HG02981 (cell line): ENCODE results near the gene DMAP1.
"Not testable (repeated sequence)": the region's sequence is repeated elsewhere in the genome, so short reads cannot be mapped to it uniquely, and the experiment has no call there.

Experiments
- ATAC-seq: cut with Tn5 transposase; IDR thresholded peaks from one replicate; pipeline ENCODE4 v1.9.1; 2021; ENCODE audit warnings: mild to moderate bottlenecking, moderate library complexity; ENCODE audit not compliant: unreplicated experiment

Gene DMAP1

GRCh38 chr1:44213222-44214112 lies at the start of gene DMAP1:
Gene DMAP1, plus strand, starts transcription at chr1:44213471. Its CDS starts 283 bp downstream, at chr1:44213754.
- ATAC-seq = peak; percentile 60

GRCh38 chr1:44168520-44169098 lies 44.7 kb upstream of the DMAP1 start:
- ATAC-seq = no peak

GRCh38 chr1:44170281-44170823 lies 42.9 kb upstream of the DMAP1 start:
- no peak for ATAC-seq

- ATAC-seq = no peak
Observed at GRCh38 chr1:44174630-44175029, 38.6 kb upstream of the DMAP1 start.

GRCh38 chr1:44200336-44200735 lies 12.9 kb upstream of the DMAP1 start:
- no peak for ATAC-seq

GRCh38 chr1:44206545-44206944 lies 6.7 kb upstream of the DMAP1 start:
- not testable (repeated sequence) for ATAC-seq

GRCh38 chr1:44208226-44208625 lies 5.0 kb upstream of the DMAP1 start:
- no peak for ATAC-seq

GRCh38 chr1:44210595-44210994 lies 2.7 kb upstream of the DMAP1 start:
- no peak for ATAC-seq

- ATAC-seq = no peak
Observed at GRCh38 chr1:44212355-44213221, 683 bp upstream of the DMAP1 start.

- ATAC-seq = no peak
Observed at GRCh38 chr1:44217809-44218410, 4.6 kb downstream of the DMAP1 start.

GRCh38 chr1:44218503-44219300 lies 5.4 kb downstream of the DMAP1 start:
- ATAC-seq = no peak

GRCh38 chr1:44219301-44219626 lies 6.0 kb downstream of the DMAP1 start:
- ATAC-seq = no peak

- no peak for ATAC-seq
Observed at GRCh38 chr1:44220001-44220751, 6.9 kb downstream of the DMAP1 start.

GRCh38 chr1:44220755-44221154 lies 7.5 kb downstream of the DMAP1 start:
- ATAC-seq = no peak

GRCh38 chr1:44221769-44222168 lies 8.5 kb downstream of the DMAP1 start:
- no peak for ATAC-seq

GRCh38 chr1:44222397-44223186 lies 9.3 kb downstream of the DMAP1 start:
- no peak for ATAC-seq

- no peak for ATAC-seq
Observed at GRCh38 chr1:44223187-44223610, 9.9 kb downstream of the DMAP1 start.

GRCh38 chr1:44225761-44226160 lies 12.5 kb downstream of the DMAP1 start:
- ATAC-seq = no peak
